ENCODE data around the gene ZNF273.

- TF ChIP-seq ZBTB33 (IDR thresholded peaks at IDR 0.05; ENCODE audit: borderline replicate concordance, low read depth) (no peak), RAD21 (IDR thresholded peaks at IDR 0.05; ENCODE audit: low read length) (no peak), POLR2AphosphoS5 (IDR thresholded peaks at IDR 0.05; ENCODE audit: low read depth, low read length) (no peak), CTCF (IDR thresholded peaks at IDR 0.05) (no peak), EP300 (IDR thresholded peaks at IDR 0.05; ENCODE audit: borderline replicate concordance in 1 of 2, low read depth in 1 of 2, low read length in 1 of 2) (no peak), CHD2 (IDR thresholded peaks at IDR 0.05; ENCODE audit: low read length, partially characterized antibody) (no peak), REST (IDR thresholded peaks at IDR 0.05; ENCODE audit: low read depth, low read length) (no peak), PBX3 (IDR thresholded peaks at IDR 0.05) (no peak), MAX (IDR thresholded peaks at IDR 0.05; ENCODE audit: low read depth) (no peak), YY1 (IDR thresholded peaks at IDR 0.05; ENCODE audit: low read depth) (no peak), FOXM1 (IDR thresholded peaks at IDR 0.05; ENCODE audit: low read depth) (no peak)
These were observed 29.0 kb upstream of the ZNF273 start for GRCh38 chr7:64874114-64874513.

Measured in SK-N-SH (cell line).